HepG2 (cell line): ENCODE results near the gene MRRF. TPM values are rescaled to one million over a fixed set of nuclear protein-coding genes. Genes with fewer than 3 reads are reported as not detected.

Experiments
- CC2D1A ChIP-seq: sonication (generic); formaldehyde crosslinking; IDR thresholded peaks from 2 replicates; pipeline ENCODE4 v1.8.1; 2023; ENCODE audit warnings: mild to moderate bottlenecking, missing genetic modification reagents
- DNMT1 ChIP-seq: sonication (generic); formaldehyde crosslinking; IDR thresholded peaks from 2 replicates; pipeline ENCODE4 v1.5.1; 2020; ENCODE audit warnings: mild to moderate bottlenecking, missing genetic modification reagents
- FIP1L1 ChIP-seq: fragments of 200-400 bp; formaldehyde crosslinking; IDR thresholded peaks from 2 replicates; pipeline ENCODE4 v1.6.1; 2018; ENCODE audit warnings: low read depth, mild to moderate bottlenecking, low read length, moderate library complexity, borderline replicate concordance; ENCODE audit not compliant: insufficient read depth
- HMGA1 ChIP-seq: sonication (generic); formaldehyde crosslinking; conservative IDR thresholded peaks from 2 replicates; pipeline ENCODE4 v1.4.0; 2020; ENCODE audit warnings: missing genetic modification reagents
- KLF11 ChIP-seq: IDR thresholded peaks from 2 replicates; pipeline ENCODE4 v1.6.1; 2016; ENCODE audit warnings: missing compliant biosample characterization
- KLF15 ChIP-seq: sonication (generic); formaldehyde crosslinking; IDR thresholded peaks from 2 replicates; pipeline ENCODE4 v1.8.1; 2023; ENCODE audit warnings: borderline replicate concordance, mild to moderate bottlenecking, inconsistent platforms, missing genetic modification reagents, mixed read lengths
- NFKBIZ ChIP-seq: IDR thresholded peaks from 2 replicates; pipeline ENCODE4 v1.6.1; 2018; ENCODE audit warnings: missing genetic modification reagents, missing compliant biosample characterization
- POLR2G ChIP-seq: fragments of 200-400 bp; formaldehyde crosslinking; IDR thresholded peaks from 2 replicates; pipeline ENCODE4 v1.6.1; 2018; ENCODE audit warnings: mild to moderate bottlenecking, low read depth, low read length, moderate library complexity
- REPIN1 ChIP-seq: sonication (generic); formaldehyde crosslinking; IDR thresholded peaks from 2 replicates; pipeline ENCODE4 v1.8.0; 2022; ENCODE audit warnings: missing genetic modification reagents, low read depth, mild to moderate bottlenecking, borderline replicate concordance
- SALL2 ChIP-seq: sonication (generic); formaldehyde crosslinking; IDR thresholded peaks from 2 replicates; pipeline ENCODE4 v1.8.1; 2023; ENCODE audit warnings: mild to moderate bottlenecking, missing genetic modification reagents, inconsistent platforms
- TOPORS ChIP-seq: sonication (generic); formaldehyde crosslinking; IDR thresholded peaks from 2 replicates; pipeline ENCODE4 v1.8.0; 2023; ENCODE audit warnings: mild to moderate bottlenecking, missing genetic modification reagents
- ZMYM3 ChIP-seq: sonication (generic); formaldehyde crosslinking; IDR thresholded peaks from 2 replicates; pipeline ENCODE4 v1.5.1; 2020; ENCODE audit warnings: mild to moderate bottlenecking, missing genetic modification reagents
- ZNF335 ChIP-seq: sonication (generic); formaldehyde crosslinking; IDR thresholded peaks from 2 replicates; pipeline ENCODE4 v1.4.0; 2020; ENCODE audit warnings: missing genetic modification reagents
- ZNF33A ChIP-seq: sonication (generic); formaldehyde crosslinking; IDR thresholded peaks from 2 replicates; pipeline ENCODE4 v1.5.1; 2020; ENCODE audit warnings: missing genetic modification reagents, mild to moderate bottlenecking, moderate library complexity, borderline replicate concordance
- ZNF546 ChIP-seq: sonication (generic); formaldehyde crosslinking; conservative IDR thresholded peaks from 2 replicates; pipeline ENCODE4 v1.8.1; 2023; ENCODE audit warnings: mild to moderate bottlenecking, missing genetic modification reagents
- ZNF766 ChIP-seq: sonication (generic); formaldehyde crosslinking; IDR thresholded peaks from 2 replicates; pipeline ENCODE4 v1.5.0; 2020; ENCODE audit warnings: missing genetic modification reagents, borderline replicate concordance
- polyA plus RNA-seq, 8 experiments: library from polyadenylated mRNA; depleted of rRNA in 3 of 8; stranded (reverse) in 7 of 8; unstranded in 1 of 8; fragments of >200 nt; fragmentation: Illumina TruSeq in 4 of 8; extraction: Trizol in 4 of 8; gene quantifications; 2 replicates each; pipeline versions ENCODE4 v1.2.1 to v1.2.3, GENCODE V29; 2011 to 2016; ENCODE audit warnings: low read depth in 4 of 8, missing spikeins in 1 of 8, mixed read lengths in 1 of 8; ENCODE audit not compliant: insufficient read depth in 1 of 8
- total RNA-seq, 5 experiments: library from RNA; depleted of rRNA; stranded (reverse); fragments of >200 nt; fragmentation: Illumina TruSeq; extraction: Trizol; gene quantifications; 2 replicates each; pipeline ENCODE4 v1.2.3, GENCODE V29; 2016; ENCODE audit warnings: low read depth in 1 of 5
- TF ChIP-seq, protein P1 (sequence below): sonication (generic); IDR thresholded peaks from 2 replicates; pipeline ENCODE4 v1.6.1; 2016; ENCODE audit warnings: low read depth, borderline replicate concordance
- TF ChIP-seq, protein P2 (sequence below): sonication (generic); formaldehyde crosslinking; IDR thresholded peaks from 2 replicates; pipeline ENCODE4 v1.5.0; 2020; ENCODE audit warnings: mild to moderate bottlenecking, missing genetic modification reagents, moderate library complexity
- TF ChIP-seq, protein P3 (sequence below): sonication (generic); formaldehyde crosslinking; IDR thresholded peaks from 2 replicates; pipeline ENCODE4 v1.9.0; 2021; ENCODE audit warnings: missing genetic modification reagents, mild to moderate bottlenecking, borderline replicate concordance
- TF ChIP-seq, protein P4 (sequence below): sonication (generic); formaldehyde crosslinking; IDR thresholded peaks from 2 replicates; pipeline ENCODE4 v1.4.0; 2020; ENCODE audit warnings: missing genetic modification reagents, borderline replicate concordance

MRRF gene
- total and polyA plus RNA-seq, 2 of the 13 experiments (the other 11 are each of a cell fraction or from before 2014, with no cell fraction given): 37.3 to 44.3 TPM

DNA sequence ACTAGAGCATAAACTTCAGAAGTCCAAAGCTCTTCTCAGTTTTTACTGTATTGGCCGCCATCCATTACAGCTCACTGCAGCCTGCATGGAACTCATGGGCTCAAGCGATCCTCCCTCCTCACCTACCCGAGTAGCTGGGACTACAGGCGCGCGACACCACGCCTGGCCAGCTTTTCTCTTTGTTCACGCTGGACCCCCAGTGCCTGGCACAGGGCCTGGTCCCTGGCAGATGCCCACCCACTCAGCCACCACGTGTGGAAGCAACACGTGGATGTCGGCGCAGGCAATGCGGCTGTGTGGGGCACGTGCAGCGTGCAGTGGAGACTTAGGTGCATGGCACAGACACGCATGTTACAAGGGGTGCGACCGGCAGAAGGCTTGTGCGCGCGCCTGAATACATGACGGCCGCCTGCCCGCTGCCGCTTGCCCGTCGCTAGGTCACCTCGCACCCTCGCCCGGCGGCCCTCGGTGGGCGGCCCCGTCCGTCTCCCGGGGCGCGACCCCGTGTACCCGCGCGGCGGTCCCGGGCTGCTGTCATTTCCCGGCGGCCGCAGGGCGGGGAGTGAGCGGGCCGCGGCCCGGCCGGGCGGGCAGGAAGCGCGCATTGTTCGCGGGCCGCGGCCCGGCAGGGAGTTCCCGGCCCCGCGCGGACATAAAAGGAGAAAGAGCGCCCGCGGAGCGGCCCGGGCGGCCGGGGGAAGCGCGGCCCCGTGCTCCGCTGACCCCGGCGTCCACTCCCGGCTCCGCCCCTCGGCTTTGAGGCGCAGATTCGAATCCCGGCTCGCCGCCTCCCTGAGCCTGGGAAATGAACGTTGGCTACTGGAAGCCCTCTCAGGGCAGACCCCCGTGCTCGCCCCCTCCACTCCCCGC lies 82.0 kb downstream of the MRRF start (continued):
- TF ChIP-seq SALL2: peak; percentile 57; the same call in 1 of the 2 replicates
- TF ChIP-seq, protein P1, sequence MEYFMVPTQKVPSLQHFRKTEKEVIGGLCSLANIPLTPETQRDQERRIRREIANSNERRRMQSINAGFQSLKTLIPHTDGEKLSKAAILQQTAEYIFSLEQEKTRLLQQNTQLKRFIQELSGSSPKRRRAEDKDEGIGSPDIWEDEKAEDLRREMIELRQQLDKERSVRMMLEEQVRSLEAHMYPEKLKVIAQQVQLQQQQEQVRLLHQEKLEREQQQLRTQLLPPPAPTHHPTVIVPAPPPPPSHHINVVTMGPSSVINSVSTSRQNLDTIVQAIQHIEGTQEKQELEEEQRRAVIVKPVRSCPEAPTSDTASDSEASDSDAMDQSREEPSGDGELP: no peak
- peak; percentile 69; the same call in 1 of the 2 replicates for TF ChIP-seq KLF15 (CRISPR knock-in tag)
- TF ChIP-seq, protein P2, sequence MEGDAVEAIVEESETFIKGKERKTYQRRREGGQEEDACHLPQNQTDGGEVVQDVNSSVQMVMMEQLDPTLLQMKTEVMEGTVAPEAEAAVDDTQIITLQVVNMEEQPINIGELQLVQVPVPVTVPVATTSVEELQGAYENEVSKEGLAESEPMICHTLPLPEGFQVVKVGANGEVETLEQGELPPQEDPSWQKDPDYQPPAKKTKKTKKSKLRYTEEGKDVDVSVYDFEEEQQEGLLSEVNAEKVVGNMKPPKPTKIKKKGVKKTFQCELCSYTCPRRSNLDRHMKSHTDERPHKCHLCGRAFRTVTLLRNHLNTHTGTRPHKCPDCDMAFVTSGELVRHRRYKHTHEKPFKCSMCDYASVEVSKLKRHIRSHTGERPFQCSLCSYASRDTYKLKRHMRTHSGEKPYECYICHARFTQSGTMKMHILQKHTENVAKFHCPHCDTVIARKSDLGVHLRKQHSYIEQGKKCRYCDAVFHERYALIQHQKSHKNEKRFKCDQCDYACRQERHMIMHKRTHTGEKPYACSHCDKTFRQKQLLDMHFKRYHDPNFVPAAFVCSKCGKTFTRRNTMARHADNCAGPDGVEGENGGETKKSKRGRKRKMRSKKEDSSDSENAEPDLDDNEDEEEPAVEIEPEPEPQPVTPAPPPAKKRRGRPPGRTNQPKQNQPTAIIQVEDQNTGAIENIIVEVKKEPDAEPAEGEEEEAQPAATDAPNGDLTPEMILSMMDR (CRISPR knock-in tag): peak; percentile 15; the same call in 1 of the 2 replicates
- TF ChIP-seq ZMYM3 (CRISPR knock-in tag): no peak
- TF ChIP-seq, protein P3, sequence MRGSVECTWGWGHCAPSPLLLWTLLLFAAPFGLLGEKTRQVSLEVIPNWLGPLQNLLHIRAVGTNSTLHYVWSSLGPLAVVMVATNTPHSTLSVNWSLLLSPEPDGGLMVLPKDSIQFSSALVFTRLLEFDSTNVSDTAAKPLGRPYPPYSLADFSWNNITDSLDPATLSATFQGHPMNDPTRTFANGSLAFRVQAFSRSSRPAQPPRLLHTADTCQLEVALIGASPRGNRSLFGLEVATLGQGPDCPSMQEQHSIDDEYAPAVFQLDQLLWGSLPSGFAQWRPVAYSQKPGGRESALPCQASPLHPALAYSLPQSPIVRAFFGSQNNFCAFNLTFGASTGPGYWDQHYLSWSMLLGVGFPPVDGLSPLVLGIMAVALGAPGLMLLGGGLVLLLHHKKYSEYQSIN (CRISPR knock-in tag): no peak
- TF ChIP-seq ZNF33A (CRISPR knock-in tag): no peak
- no peak for TF ChIP-seq CC2D1A
- no peak for TF ChIP-seq NFKBIZ (CRISPR knock-in tag)
- no peak for TF ChIP-seq ZNF335 (CRISPR knock-in tag)
- no peak for TF ChIP-seq DNMT1 (CRISPR knock-in tag)
- TF ChIP-seq, protein P4, sequence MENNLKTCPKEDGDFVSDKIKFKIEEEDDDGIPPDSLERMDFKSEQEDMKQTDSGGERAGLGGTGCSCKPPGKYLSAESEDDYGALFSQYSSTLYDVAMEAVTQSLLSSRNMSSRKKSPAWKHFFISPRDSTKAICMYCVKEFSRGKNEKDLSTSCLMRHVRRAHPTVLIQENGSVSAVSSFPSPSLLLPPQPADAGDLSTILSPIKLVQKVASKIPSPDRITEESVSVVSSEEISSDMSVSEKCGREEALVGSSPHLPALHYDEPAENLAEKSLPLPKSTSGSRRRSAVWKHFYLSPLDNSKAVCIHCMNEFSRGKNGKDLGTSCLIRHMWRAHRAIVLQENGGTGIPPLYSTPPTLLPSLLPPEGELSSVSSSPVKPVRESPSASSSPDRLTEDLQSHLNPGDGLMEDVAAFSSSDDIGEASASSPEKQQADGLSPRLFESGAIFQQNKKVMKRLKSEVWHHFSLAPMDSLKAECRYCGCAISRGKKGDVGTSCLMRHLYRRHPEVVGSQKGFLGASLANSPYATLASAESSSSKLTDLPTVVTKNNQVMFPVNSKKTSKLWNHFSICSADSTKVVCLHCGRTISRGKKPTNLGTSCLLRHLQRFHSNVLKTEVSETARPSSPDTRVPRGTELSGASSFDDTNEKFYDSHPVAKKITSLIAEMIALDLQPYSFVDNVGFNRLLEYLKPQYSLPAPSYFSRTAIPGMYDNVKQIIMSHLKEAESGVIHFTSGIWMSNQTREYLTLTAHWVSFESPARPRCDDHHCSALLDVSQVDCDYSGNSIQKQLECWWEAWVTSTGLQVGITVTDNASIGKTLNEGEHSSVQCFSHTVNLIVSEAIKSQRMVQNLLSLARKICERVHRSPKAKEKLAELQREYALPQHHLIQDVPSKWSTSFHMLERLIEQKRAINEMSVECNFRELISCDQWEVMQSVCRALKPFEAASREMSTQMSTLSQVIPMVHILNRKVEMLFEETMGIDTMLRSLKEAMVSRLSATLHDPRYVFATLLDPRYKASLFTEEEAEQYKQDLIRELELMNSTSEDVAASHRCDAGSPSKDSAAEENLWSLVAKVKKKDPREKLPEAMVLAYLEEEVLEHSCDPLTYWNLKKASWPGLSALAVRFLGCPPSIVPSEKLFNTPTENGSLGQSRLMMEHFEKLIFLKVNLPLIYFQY (CRISPR knock-in tag): 0 out of 2 replicates have a peak, but pooled peaks have one; percentile 28
- TF ChIP-seq HMGA1: no peak
- TF ChIP-seq POLR2G: no peak
- no peak for TF ChIP-seq TOPORS (CRISPR knock-in tag)
- TF ChIP-seq KLF11 (CRISPR knock-in tag): no peak
- 0 out of 2 replicates have a peak, but pooled peaks have one; percentile 51 for TF ChIP-seq ZNF766 (CRISPR knock-in tag)
- TF ChIP-seq REPIN1: peak; percentile 34; the same call in 1 of the 2 replicates
- TF ChIP-seq ZNF546 (CRISPR knock-in tag): no peak
- TF ChIP-seq FIP1L1: no peak
